Gastrocnemius medialis (tissue), 4 donors: ENCODE results near the gene KCNE3.

ENCODE experiments used
- POLR2A ChIP-seq, 2 donors: fragments of 450-650 bp; IDR thresholded peaks; one replicate each; pipeline ENCODE4 v1.6.1; 2017; ENCODE audit warnings: antibody characterized with exemption in 2 of 2, mild to moderate bottlenecking in 2 of 2, moderate library complexity in 2 of 2
- TF ChIP-seq, protein P1 (sequence below), 5 experiments: fragments of 450-650 bp in 3 of 5; fragments of 200-600 bp in 2 of 5; sonication (generic) in 2 of 5; IDR thresholded peaks in 4 of 5; conservative IDR thresholded peaks in 1 of 5; 1 replicate in 4 of 5; 2 replicates in 1 of 5; pipeline ENCODE4 v1.5.1; 2016 to 2019; ENCODE audit warnings: antibody characterized with exemption in 5 of 5, mild to moderate bottlenecking in 3 of 5, moderate library complexity in 3 of 5

DNA sequence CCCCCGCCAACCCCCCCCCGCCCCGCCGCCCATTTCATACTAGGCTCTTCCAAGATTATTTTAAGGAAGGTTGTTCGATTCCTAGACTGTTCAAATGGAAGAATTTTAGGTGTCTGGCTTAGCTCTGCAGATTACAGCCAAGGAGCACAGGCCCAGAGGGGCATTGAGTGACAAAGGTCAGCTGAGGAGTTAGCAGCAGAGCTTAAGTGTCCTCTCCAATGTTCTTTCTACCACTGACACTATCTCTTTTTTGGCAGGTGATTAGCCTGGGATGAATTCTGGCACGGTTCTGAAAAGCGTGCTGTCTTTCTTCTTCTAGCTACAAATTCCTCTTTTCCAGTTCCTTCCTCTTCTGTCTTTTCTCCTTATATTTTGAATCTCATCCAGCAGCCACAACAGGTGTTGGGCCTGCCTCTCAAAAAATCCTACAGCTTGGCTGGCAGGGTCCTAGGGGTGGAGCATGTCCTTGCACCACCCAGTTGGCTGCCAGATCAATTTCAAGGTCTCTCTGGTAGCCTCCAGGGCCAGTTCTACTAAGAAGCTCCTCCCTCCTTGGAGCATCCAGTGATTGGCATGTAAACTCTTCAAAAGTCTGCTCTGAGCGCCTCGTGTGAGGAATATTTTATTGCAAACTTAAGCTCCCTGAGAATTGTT, 23.0 kb downstream of the KCNE3 start:
- TF ChIP-seq, protein P1, sequence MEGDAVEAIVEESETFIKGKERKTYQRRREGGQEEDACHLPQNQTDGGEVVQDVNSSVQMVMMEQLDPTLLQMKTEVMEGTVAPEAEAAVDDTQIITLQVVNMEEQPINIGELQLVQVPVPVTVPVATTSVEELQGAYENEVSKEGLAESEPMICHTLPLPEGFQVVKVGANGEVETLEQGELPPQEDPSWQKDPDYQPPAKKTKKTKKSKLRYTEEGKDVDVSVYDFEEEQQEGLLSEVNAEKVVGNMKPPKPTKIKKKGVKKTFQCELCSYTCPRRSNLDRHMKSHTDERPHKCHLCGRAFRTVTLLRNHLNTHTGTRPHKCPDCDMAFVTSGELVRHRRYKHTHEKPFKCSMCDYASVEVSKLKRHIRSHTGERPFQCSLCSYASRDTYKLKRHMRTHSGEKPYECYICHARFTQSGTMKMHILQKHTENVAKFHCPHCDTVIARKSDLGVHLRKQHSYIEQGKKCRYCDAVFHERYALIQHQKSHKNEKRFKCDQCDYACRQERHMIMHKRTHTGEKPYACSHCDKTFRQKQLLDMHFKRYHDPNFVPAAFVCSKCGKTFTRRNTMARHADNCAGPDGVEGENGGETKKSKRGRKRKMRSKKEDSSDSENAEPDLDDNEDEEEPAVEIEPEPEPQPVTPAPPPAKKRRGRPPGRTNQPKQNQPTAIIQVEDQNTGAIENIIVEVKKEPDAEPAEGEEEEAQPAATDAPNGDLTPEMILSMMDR (IDR thresholded peaks at IDR 0.05 in 4 of 5, conservative IDR thresholded peaks at IDR 0.05 in 1 of 5): no peak
- TF ChIP-seq POLR2A (IDR thresholded peaks at IDR 0.05): no peak
